ENCODE data around the gene CSE1L.

The CSE1L gene, protein sequence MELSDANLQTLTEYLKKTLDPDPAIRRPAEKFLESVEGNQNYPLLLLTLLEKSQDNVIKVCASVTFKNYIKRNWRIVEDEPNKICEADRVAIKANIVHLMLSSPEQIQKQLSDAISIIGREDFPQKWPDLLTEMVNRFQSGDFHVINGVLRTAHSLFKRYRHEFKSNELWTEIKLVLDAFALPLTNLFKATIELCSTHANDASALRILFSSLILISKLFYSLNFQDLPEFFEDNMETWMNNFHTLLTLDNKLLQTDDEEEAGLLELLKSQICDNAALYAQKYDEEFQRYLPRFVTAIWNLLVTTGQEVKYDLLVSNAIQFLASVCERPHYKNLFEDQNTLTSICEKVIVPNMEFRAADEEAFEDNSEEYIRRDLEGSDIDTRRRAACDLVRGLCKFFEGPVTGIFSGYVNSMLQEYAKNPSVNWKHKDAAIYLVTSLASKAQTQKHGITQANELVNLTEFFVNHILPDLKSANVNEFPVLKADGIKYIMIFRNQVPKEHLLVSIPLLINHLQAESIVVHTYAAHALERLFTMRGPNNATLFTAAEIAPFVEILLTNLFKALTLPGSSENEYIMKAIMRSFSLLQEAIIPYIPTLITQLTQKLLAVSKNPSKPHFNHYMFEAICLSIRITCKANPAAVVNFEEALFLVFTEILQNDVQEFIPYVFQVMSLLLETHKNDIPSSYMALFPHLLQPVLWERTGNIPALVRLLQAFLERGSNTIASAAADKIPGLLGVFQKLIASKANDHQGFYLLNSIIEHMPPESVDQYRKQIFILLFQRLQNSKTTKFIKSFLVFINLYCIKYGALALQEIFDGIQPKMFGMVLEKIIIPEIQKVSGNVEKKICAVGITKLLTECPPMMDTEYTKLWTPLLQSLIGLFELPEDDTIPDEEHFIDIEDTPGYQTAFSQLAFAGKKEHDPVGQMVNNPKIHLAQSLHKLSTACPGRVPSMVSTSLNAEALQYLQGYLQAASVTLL

DNA sequence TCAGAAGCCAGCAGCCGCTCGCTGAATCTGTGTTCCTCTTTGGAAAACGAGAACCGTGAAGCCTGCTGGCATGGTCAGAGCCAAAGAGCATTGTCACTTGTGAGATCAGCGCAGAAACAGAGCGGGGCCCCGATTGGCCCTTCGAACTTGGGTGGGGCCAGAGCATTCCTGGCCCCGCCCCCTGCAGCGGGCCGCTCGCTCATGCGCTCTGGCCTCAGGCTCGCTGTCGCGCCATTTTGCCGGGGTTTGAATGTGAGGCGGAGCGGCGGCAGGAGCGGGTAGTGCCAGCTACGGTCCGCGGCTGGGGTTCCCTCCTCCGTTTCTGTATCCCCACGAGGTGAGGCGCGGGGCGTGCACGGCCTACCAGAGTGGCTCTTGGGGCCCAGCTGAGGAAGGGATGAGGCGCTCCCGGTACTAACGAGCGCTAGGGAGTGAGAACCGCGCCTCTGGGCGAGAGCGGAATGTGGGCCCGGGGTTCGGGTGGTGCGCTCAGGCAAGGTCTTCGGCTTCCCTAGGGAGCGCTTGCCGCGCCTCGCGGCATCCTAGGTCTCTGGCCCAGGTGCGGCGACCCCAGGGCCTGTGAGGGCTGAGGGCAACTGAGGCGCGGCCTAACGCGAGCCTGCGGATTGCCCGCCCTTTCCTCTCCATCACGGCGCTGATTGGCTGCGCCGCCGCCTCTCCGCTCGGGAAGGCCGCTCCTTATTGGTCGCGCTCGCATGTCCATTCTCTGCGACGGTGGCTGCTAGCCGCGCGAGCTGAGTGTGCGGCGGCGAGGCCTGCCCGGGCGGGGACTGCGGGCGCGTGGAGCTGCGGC is at the start of gene CSE1L:
Gene CSE1L, plus strand, starts transcription at position 226 of the 814 bp plus-strand sequence. CDS start 12,152 bp downstream, outside the sequence.
- Histone ChIP-seq H3K9me3 (ENCODE audit: control insufficient read depth, insufficient read depth, low read depth, low read length) (no peaks in the 10 kb centered on the region), H3K27ac (ENCODE audit: extremely low read depth, low read depth, low read length) (peak within 1 kb of the TSS; percentile 96), H3K4me1 (ENCODE audit: control insufficient read depth, insufficient read depth, low read length) (no peaks in the 10 kb centered on the region; the same call in 1 of the 2 replicates), H3K36me3 (ENCODE audit: control insufficient read depth in 2 of 2, insufficient read depth in 1 of 2, low read length in 2 of 2) (peaks cover 11 to 36% of the 10 kb centered on the region in 2 experiments; a peak in 2 of 3 replicates), H3K4me3 (ENCODE audit: low read depth, low read length) (peak within 1 kb of the TSS; percentile 95)
- POLR2A ChIA-PET, result interaction anchor here (0.5 to 2.0 kb wide), 14 partner anchors 9 to 171 kb away, joined by 3 to 22 read pairs (median 4); no protein-coding TSS in a partner anchor
- CTCF ChIA-PET, result interaction anchor here (0.9 kb wide), 1 partner anchor 171 kb away, joined by 3 read pairs; no protein-coding TSS in a partner anchor
- TF ChIP-seq ZFP69B (tag by site-specific recombination; IDR thresholded peaks at IDR 0.05) (peak; percentile 84), ZSCAN16 (tag by site-specific recombination; IDR thresholded peaks at IDR 0.05) (peak; percentile 49; the same call in 1 of the 2 replicates), ZNF146 (tag by site-specific recombination; IDR thresholded peaks at IDR 0.05) (peak; percentile 38), ZNF214 (tag by site-specific recombination; IDR thresholded peaks at IDR 0.05; ENCODE audit: borderline replicate concordance) (no peak), WT1 (tag by site-specific recombination; IDR thresholded peaks at IDR 0.05) (peak; percentile 74), RBAK (tag by site-specific recombination; IDR thresholded peaks at IDR 0.05) (no peak), ZNF133 (tag by site-specific recombination; IDR thresholded peaks at IDR 0.05) (no peak), ZNF791 (tag by site-specific recombination; IDR thresholded peaks at IDR 0.05) (no peak), ZNF221 (tag by site-specific recombination; IDR thresholded peaks at IDR 0.05; ENCODE audit: borderline replicate concordance) (no peak), ZNF341 (tag by site-specific recombination; IDR thresholded peaks at IDR 0.05; ENCODE audit: low read depth) (no peak; the same call in 1 of the 2 replicates), ZNF311 (tag by site-specific recombination; IDR thresholded peaks at IDR 0.05; ENCODE audit: borderline replicate concordance) (no peak), ZNF473 (tag by site-specific recombination; IDR thresholded peaks at IDR 0.05) (no peak), ZNF501 (tag by site-specific recombination; IDR thresholded peaks at IDR 0.05) (peak; percentile 83; the same call in 1 of the 2 replicates), KLF1 (tag by site-specific recombination; IDR thresholded peaks at IDR 0.05) (no peak; the same call in 1 of the 2 replicates)
- TF ChIP-seq, protein P1, sequence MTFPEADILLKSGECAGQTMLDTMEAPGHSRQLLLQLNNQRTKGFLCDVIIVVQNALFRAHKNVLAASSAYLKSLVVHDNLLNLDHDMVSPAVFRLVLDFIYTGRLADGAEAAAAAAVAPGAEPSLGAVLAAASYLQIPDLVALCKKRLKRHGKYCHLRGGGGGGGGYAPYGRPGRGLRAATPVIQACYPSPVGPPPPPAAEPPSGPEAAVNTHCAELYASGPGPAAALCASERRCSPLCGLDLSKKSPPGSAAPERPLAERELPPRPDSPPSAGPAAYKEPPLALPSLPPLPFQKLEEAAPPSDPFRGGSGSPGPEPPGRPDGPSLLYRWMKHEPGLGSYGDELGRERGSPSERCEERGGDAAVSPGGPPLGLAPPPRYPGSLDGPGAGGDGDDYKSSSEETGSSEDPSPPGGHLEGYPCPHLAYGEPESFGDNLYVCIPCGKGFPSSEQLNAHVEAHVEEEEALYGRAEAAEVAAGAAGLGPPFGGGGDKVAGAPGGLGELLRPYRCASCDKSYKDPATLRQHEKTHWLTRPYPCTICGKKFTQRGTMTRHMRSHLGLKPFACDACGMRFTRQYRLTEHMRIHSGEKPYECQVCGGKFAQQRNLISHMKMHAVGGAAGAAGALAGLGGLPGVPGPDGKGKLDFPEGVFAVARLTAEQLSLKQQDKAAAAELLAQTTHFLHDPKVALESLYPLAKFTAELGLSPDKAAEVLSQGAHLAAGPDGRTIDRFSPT (tag by site-specific recombination; IDR thresholded peaks at IDR 0.05), result peak; percentile 99
- TF ChIP-seq, protein P2, sequence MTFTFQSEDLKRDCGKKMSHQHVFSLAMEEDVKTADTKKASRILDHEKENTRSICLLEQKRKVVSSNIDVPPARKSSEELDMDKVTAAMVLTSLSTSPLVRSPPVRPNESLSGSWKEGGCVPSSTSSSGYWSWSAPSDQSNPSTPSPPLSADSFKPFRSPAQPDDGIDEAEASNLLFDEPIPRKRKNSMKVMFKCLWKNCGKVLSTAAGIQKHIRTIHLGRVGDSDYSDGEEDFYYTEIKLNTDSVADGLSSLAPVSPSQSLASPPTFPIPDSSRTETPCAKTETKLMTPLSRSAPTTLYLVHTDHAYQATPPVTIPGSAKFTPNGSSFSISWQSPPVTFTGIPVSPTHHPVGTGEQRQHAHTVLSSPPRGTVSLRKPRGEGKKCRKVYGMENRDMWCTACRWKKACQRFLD (tag by site-specific recombination; IDR thresholded peaks at IDR 0.05), result no peak
- TF ChIP-seq, protein P3, sequence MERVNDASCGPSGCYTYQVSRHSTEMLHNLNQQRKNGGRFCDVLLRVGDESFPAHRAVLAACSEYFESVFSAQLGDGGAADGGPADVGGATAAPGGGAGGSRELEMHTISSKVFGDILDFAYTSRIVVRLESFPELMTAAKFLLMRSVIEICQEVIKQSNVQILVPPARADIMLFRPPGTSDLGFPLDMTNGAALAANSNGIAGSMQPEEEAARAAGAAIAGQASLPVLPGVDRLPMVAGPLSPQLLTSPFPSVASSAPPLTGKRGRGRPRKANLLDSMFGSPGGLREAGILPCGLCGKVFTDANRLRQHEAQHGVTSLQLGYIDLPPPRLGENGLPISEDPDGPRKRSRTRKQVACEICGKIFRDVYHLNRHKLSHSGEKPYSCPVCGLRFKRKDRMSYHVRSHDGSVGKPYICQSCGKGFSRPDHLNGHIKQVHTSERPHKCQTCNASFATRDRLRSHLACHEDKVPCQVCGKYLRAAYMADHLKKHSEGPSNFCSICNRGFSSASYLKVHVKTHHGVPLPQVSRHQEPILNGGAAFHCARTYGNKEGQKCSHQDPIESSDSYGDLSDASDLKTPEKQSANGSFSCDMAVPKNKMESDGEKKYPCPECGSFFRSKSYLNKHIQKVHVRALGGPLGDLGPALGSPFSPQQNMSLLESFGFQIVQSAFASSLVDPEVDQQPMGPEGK (tag by site-specific recombination; IDR thresholded peaks at IDR 0.05), result peak; percentile 53
- TF ChIP-seq, protein P4, sequence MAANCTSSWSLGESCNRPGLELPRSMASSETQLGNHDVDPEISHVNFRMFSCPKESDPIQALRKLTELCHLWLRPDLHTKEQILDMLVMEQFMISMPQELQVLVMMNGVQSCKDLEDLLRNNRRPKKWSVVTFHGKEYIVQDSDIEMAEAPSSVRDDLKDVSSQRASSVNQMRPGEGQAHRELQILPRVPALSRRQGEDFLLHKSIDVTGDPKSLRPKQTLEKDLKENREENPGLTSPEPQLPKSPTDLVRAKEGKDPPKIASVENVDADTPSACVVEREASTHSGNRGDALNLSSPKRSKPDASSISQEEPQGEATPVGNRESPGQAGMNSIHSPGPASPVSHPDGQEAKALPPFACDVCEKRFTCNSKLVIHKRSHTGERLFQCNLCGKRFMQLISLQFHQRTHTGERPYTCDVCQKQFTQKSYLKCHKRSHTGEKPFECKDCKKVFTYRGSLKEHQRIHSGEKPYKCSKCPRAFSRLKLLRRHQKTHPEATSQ (tag by site-specific recombination; IDR thresholded peaks at IDR 0.05), result peak; percentile 90
- TF ChIP-seq, protein P5, sequence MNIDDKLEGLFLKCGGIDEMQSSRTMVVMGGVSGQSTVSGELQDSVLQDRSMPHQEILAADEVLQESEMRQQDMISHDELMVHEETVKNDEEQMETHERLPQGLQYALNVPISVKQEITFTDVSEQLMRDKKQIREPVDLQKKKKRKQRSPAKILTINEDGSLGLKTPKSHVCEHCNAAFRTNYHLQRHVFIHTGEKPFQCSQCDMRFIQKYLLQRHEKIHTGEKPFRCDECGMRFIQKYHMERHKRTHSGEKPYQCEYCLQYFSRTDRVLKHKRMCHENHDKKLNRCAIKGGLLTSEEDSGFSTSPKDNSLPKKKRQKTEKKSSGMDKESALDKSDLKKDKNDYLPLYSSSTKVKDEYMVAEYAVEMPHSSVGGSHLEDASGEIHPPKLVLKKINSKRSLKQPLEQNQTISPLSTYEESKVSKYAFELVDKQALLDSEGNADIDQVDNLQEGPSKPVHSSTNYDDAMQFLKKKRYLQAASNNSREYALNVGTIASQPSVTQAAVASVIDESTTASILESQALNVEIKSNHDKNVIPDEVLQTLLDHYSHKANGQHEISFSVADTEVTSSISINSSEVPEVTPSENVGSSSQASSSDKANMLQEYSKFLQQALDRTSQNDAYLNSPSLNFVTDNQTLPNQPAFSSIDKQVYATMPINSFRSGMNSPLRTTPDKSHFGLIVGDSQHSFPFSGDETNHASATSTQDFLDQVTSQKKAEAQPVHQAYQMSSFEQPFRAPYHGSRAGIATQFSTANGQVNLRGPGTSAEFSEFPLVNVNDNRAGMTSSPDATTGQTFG (tag by site-specific recombination; IDR thresholded peaks at IDR 0.05; ENCODE audit: borderline replicate concordance), result no peak
- TF ChIP-seq, protein P6, sequence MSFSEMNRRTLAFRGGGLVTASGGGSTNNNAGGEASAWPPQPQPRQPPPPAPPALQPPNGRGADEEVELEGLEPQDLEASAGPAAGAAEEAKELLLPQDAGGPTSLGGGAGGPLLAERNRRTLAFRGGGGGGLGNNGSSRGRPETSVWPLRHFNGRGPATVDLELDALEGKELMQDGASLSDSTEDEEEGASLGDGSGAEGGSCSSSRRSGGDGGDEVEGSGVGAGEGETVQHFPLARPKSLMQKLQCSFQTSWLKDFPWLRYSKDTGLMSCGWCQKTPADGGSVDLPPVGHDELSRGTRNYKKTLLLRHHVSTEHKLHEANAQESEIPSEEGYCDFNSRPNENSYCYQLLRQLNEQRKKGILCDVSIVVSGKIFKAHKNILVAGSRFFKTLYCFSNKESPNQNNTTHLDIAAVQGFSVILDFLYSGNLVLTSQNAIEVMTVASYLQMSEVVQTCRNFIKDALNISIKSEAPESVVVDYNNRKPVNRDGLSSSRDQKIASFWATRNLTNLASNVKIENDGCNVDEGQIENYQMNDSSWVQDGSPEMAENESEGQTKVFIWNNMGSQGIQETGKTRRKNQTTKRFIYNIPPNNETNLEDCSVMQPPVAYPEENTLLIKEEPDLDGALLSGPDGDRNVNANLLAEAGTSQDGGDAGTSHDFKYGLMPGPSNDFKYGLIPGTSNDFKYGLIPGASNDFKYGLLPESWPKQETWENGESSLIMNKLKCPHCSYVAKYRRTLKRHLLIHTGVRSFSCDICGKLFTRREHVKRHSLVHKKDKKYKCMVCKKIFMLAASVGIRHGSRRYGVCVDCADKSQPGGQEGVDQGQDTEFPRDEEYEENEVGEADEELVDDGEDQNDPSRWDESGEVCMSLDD (tag by site-specific recombination; IDR thresholded peaks at IDR 0.05), result peak; percentile 84

Measured in HEK293 (cell line).